Measurements from ENCODE around the gene ZBTB32. TPM values are rescaled to one million over a fixed set of nuclear protein-coding genes. Genes with fewer than 3 reads are reported as not detected.

Gene ZBTB32
- total RNA-seq, 2 donors from 2014 or later, result not detected

DNA sequence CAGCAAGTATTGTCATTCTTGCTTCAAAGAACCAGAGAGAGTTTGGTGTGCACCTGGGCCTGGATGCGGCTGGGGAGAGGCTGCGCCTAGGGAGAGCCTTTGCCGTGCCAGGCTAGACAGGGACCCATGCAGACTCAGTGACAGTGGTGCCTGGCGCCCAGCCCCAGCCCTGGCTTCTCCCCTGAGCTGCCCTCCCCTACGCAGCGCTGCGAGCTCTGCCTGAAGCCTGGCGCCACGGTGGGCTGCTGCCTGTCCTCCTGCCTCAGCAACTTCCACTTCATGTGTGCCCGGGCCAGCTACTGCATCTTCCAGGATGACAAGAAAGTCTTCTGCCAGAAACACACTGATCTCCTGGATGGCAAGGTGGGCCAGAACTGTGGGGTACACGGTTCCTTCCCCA, 25.4 kb downstream of the ZBTB32 start:
- Histone ChIP-seq H3K4me3 (no peak overlapping the region), H3K27me3 (no peaks in the 10 kb centered on the region), H3K4me1 (no peaks in the 10 kb centered on the region), H3K9me3 (no peaks in the 10 kb centered on the region), H3K36me3 (peaks cover 87% of the 10 kb centered on the region), H3K27ac (no peak overlapping the region)
- no peak for TF ChIP-seq CTCF (IDR thresholded peaks at IDR 0.05)
- DNase-seq (ENCODE audit: low spot score), result no peak

- no peak for TF ChIP-seq CTCF (IDR thresholded peaks at IDR 0.05)
- Histone ChIP-seq H3K27me3 (no peaks in the 10 kb centered on the region), H3K9me3 (no peaks in the 10 kb centered on the region), H3K4me1 (no peaks in the 10 kb centered on the region), H3K27ac (no peak overlapping the region), H3K36me3 (peaks cover 87% of the 10 kb centered on the region), H3K4me3 (no peak overlapping the region)
- no peak for DNase-seq (ENCODE audit: low spot score)
Observed at GRCh38 chr19:35730326-35730725, 26.0 kb downstream of the ZBTB32 start.

DNA sequence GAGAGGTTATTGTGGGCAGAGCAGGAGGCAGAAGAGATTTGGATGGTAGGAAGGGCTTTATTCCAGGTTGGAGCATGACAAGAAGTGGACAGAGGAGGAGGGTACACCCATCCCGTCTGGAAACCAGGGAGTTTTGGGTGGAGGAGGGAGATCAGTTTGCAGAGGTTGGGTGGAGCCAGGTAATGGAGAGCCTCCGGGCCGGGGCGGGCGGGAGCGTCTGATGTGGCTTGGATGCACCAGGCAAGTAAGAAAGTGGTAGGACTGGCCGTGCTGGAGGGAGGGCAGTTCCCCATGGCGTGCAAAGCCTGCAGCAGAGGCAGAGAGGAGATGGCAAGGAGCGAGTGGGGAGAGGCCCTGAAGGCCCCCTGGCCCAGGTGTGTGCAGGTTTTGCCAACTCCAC, 27.0 kb downstream of the ZBTB32 start:
- peaks cover 77% of the 10 kb centered on the region for H3K36me3 ChIP-seq
- H3K27ac ChIP-seq, result no peak overlapping the region
- no peak for TF ChIP-seq CTCF (IDR thresholded peaks at IDR 0.05)
- H3K27me3 ChIP-seq, result no peaks in the 10 kb centered on the region
- H3K9me3 ChIP-seq, result no peaks in the 10 kb centered on the region
- no peaks in the 10 kb centered on the region for H3K4me1 ChIP-seq
- no peak for DNase-seq (ENCODE audit: low spot score)
- no peak overlapping the region for H3K4me3 ChIP-seq

DNA sequence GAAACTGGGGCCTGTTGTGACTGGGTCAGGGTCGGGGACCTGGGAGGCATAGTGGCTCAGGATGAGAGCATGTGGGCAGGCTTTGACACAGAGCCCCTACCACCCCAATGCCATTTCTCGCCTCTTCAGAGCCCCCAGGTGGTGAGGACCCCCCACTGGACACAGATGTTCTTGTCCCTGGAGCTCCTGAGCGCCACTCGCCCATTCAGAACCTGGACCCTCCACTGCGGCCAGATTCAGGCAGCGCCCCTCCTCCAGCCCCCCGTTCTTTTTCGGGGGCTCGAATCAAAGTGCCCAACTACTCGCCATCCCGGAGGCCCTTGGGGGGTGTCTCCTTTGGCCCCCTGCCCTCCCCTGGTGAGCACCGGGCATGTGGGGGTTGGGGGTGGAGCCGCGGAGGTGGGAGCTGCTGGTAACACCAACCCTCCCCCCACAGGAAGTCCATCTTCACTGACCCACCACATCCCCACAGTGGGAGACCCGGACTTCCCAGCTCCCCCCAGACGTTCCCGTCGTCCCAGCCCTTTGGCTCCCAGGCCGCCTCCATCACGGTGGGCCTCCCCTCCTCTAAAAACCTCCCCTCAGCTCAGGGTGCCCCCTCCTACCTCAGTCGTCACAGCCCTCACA, 27.5 kb downstream of the ZBTB32 start:
- no peak overlapping the region for H3K27ac ChIP-seq
- H3K4me1 ChIP-seq, result no peaks in the 10 kb centered on the region
- no peaks in the 10 kb centered on the region for H3K9me3 ChIP-seq
- no peaks in the 10 kb centered on the region for H3K27me3 ChIP-seq
- DNase-seq (ENCODE audit: low spot score), result no peak
- no peak overlapping the region for H3K4me3 ChIP-seq
- no peak for TF ChIP-seq CTCF (IDR thresholded peaks at IDR 0.05)
- peaks cover 76% of the 10 kb centered on the region for H3K36me3 ChIP-seq

GRCh38 chr19:35732540-35733179, 28.3 kb downstream of the ZBTB32 start:
- no peaks in the 10 kb centered on the region for H3K27me3 ChIP-seq

More at GRCh38 chr19:35732540-35733179, 28.3 kb downstream of the ZBTB32 start:
- no peak for DNase-seq (ENCODE audit: low spot score)
- Histone ChIP-seq H3K4me3 (no peak overlapping the region), H3K4me1 (no peaks in the 10 kb centered on the region), H3K9me3 (no peaks in the 10 kb centered on the region), H3K27ac (no peak overlapping the region), H3K36me3 (peaks cover 76% of the 10 kb centered on the region)
- no peak for TF ChIP-seq CTCF (IDR thresholded peaks at IDR 0.05)

All from right atrium auricular region (tissue), 2 donors.